PC-9 (cell line): ENCODE results near the gene MOV10L1.

ENCODE experiments used
- CTCF ChIP-seq: fragments of 200-600 bp; sonication (generic); conservative IDR thresholded peaks from 2 replicates; pipeline ENCODE4 v1.6.1; 2017; ENCODE audit warnings: mixed run types, antibody characterized with exemption, mild to moderate bottlenecking, moderate library complexity
- EZH2 ChIP-seq: fragments of 200-600 bp; sonication (generic); IDR thresholded peaks from 2 replicates; pipeline ENCODE4 v1.8.0; 2017; ENCODE audit warnings: antibody characterized with exemption, low read depth

GRCh38 chr22:50078761-50079160, 11.0 kb upstream of the MOV10L1 start:
- TF ChIP-seq EZH2, result no peak
- no peak for TF ChIP-seq CTCF
